Endothelial cell of umbilical vein (primary cell): Measurements from ENCODE around the gene SMARCA4. TPM values are rescaled to one million over a fixed set of nuclear protein-coding genes. Genes with fewer than 3 reads are reported as not detected.

Experiments used
- BruUV-seq: library from RNA; stranded (reverse); fragments of 400-500 nt; replicated peaks from 2 replicates; lab custom pipeline; 2021; lab: Mats Ljungman, UMichigan
- CTCF ChIA-PET: fragments of 300-600, 350-600 bp; sonication (Branson Sonifier 250); formaldehyde crosslinking; loops from one replicate; lab custom pipeline; 2021; ENCODE audit warnings: antibody characterized with exemption, inconsistent platforms; lab: Charles Lee
- POLR2A ChIA-PET: fragments of 300-600, 350-600 bp; sonication (Branson Sonifier 250); formaldehyde crosslinking; loops from one replicate; lab custom pipeline; 2021; ENCODE audit warnings: antibody characterized with exemption, inconsistent platforms; lab: Charles Lee
- DNase-seq: peaks from one replicate; pipeline ENCODE4 v3.0.0-alpha.2; 2011; ENCODE audit warnings: low read depth, low spot score
- FAIRE-seq: peaks from 2 replicates; lab custom pipeline; 2011; peaks lifted over from hg19 to GRCh38; lab: Jason Lieb, UNC
- H2AFZ ChIP-seq: 2 replicates; pipeline ENCODE4 v1.6.0; 2012; ENCODE audit warnings: low read depth, low read length, control low read depth, inconsistent platforms
- H3K27ac ChIP-seq: 2 replicates; pipeline ENCODE4 v1.5.1; 2011; ENCODE audit warnings: low read depth, mild to moderate bottlenecking, control low read depth, low read length, moderate library complexity; ENCODE audit not compliant: insufficient read depth
- H3K27me3 ChIP-seq, 2 experiments: 2 replicates each; pipeline versions ENCODE4 v1.6.0 to v1.6.1; 2011; ENCODE audit warnings: low read length in 2 of 2, mixed read lengths in 1 of 2; ENCODE audit not compliant: control insufficient read depth in 2 of 2, insufficient read depth in 2 of 2
- H3K36me3 ChIP-seq, 2 experiments: 2 replicates in 1 of 2; 3 replicates in 1 of 2; pipeline ENCODE4 v1.5.1; 2011; ENCODE audit warnings: low read length in 2 of 2, mild to moderate bottlenecking in 1 of 2, moderate library complexity in 1 of 2; ENCODE audit not compliant: control insufficient read depth in 2 of 2, insufficient read depth in 2 of 2; ENCODE audit errors: extremely low read depth in 1 of 2
- H3K4me1 ChIP-seq: 3 replicates; pipeline ENCODE4 v1.5.1; 2011; ENCODE audit warnings: mild to moderate bottlenecking, low read length; ENCODE audit not compliant: control insufficient read depth, insufficient read depth; ENCODE audit errors: extremely low read depth
- H3K4me2 ChIP-seq: 2 replicates; pipeline ENCODE4 v1.6.1; 2011; ENCODE audit warnings: low read length, control low read depth, mixed read lengths; ENCODE audit not compliant: insufficient read depth
- H3K4me3 ChIP-seq, 3 experiments: fragments of 200-600 bp in 1 of 3; sonication (generic), shearing (Covaris generic) in 1 of 3; replicated peaks in 1 of 3; 2 replicates each; pipeline ENCODE4 v1.5.1; 2011 to 2016; ENCODE audit warnings: control low read depth in 3 of 3, low read length in 3 of 3, mild to moderate bottlenecking in 2 of 3, inconsistent platforms in 1 of 3, low read depth in 1 of 3, moderate library complexity in 1 of 3; ENCODE audit not compliant: insufficient read depth in 1 of 3
- H3K79me2 ChIP-seq: 2 replicates; pipeline ENCODE4 v1.6.0; 2012; ENCODE audit warnings: low read length, inconsistent platforms; ENCODE audit not compliant: control insufficient read depth, insufficient read depth
- H3K9ac ChIP-seq: replicated peaks from 2 replicates; pipeline ENCODE3; 2011; ENCODE audit warnings: low read length, control low read depth; ENCODE audit not compliant: insufficient read depth; ENCODE audit errors: extremely low read depth
- H3K9me1 ChIP-seq: replicated peaks from 3 replicates; pipeline ENCODE4 v1.6.0; 2011; ENCODE audit warnings: mild to moderate bottlenecking, low read length; ENCODE audit not compliant: control insufficient read depth, insufficient read depth; ENCODE audit errors: extremely low read depth
- H3K9me3 ChIP-seq: replicated peaks from 2 replicates; pipeline ENCODE4 v1.5.1; 2012; ENCODE audit warnings: low read length, inconsistent platforms; ENCODE audit not compliant: control insufficient read depth, insufficient read depth
- H4K20me1 ChIP-seq: replicated peaks from 2 replicates; pipeline ENCODE3; 2011; ENCODE audit warnings: mild to moderate bottlenecking, low read length; ENCODE audit not compliant: control insufficient read depth, insufficient read depth; ENCODE audit errors: extremely low read depth
- EZH2 ChIP-seq: IDR thresholded peaks from 2 replicates; pipeline ENCODE4 v1.6.1; 2012; ENCODE audit warnings: borderline replicate concordance, low read depth, mild to moderate bottlenecking, moderate library complexity, low read length, inconsistent platforms; ENCODE audit not compliant: severe bottlenecking
- FOS ChIP-seq: IDR thresholded peaks from 2 replicates; pipeline ENCODE4 v1.6.1; 2011; ENCODE audit warnings: mild to moderate bottlenecking, low read length, moderate library complexity, borderline replicate concordance; ENCODE audit not compliant: insufficient read depth
- GATA2 ChIP-seq: IDR thresholded peaks from 2 replicates; pipeline ENCODE4 v1.7.0; 2011; ENCODE audit warnings: low read depth, mild to moderate bottlenecking, moderate library complexity, mixed read lengths, low read length; ENCODE audit not compliant: insufficient read length, insufficient read depth
- JUN ChIP-seq: IDR thresholded peaks from 2 replicates; pipeline ENCODE4 v1.6.1; 2011; ENCODE audit warnings: borderline replicate concordance, low read depth; ENCODE audit not compliant: insufficient read length, insufficient read depth
- MYC ChIP-seq: IDR thresholded peaks from one replicate; pipeline ENCODE4 v1.6.1; 2011; ENCODE audit warnings: mild to moderate bottlenecking, low read depth, low read length
- POLR2A ChIP-seq: IDR thresholded peaks from 2 replicates; pipeline ENCODE4 v1.6.1; 2012; ENCODE audit warnings: low read depth, mild to moderate bottlenecking, control low read depth, low read length
- POLR2AphosphoS5 ChIP-seq: IDR thresholded peaks from 2 replicates; pipeline ENCODE4 v1.6.1; 2012; ENCODE audit warnings: low read depth, mild to moderate bottlenecking, control low read depth, low read length, moderate library complexity; ENCODE audit not compliant: insufficient read depth
- dilution Hi-C: fragments of 300-500 bp; cut with MboI; formaldehyde crosslinking; loops from one replicate; pipeline ENCODE4 v1.15.0; 2019; ENCODE audit warnings: low sequenced_read_pairs; ENCODE audit not compliant: extremely low pct_ligation_motif_present
- intact Hi-C: fragments of 100-400 bp; cut with micrococcal nuclease; formaldehyde crosslinking; loops from one replicate; pipeline ENCODE4 v1.10.0; 2022
- polyA plus RNA-seq, 4 experiments: library from polyadenylated mRNA; depleted of rRNA in 3 of 4; stranded (reverse) in 3 of 4; unstranded in 1 of 4; fragments of >200 nt; gene quantifications; 2 replicates each; pipeline versions ENCODE4 v1.2.1 to v1.2.3, GENCODE V29; 2011 to 2012; ENCODE audit warnings: missing spikeins in 1 of 4
- total RNA-seq: library from RNA; stranded (reverse); gene quantifications from 2 replicates; pipeline ENCODE4 v1.2.3, GENCODE V29; 2021
- TF ChIP-seq, protein P1 (sequence below), 2 donors: IDR thresholded peaks; 1 replicate in 1 of 2; 2 replicates in 1 of 2; pipeline ENCODE4 v1.5.1; 2011; ENCODE audit warnings: low read length in 2 of 2, mild to moderate bottlenecking in 2 of 2, moderate library complexity in 2 of 2, control low read depth in 1 of 2, inconsistent platforms in 1 of 2, low read depth in 1 of 2; ENCODE audit not compliant: insufficient read depth in 1 of 2; ENCODE audit errors: extremely low read depth in 1 of 2
- TF ChIP-seq, protein P2 (sequence below): IDR thresholded peaks from 2 replicates; pipeline ENCODE4 v1.6.1; 2011; ENCODE audit not compliant: insufficient read depth, insufficient read length

The SMARCA4 gene
- total and polyA plus RNA-seq, 2 donors (not counting 3 experiments of a cell fraction or from before 2014, with no cell fraction given), result 65.0 to 177 TPM

DNA sequence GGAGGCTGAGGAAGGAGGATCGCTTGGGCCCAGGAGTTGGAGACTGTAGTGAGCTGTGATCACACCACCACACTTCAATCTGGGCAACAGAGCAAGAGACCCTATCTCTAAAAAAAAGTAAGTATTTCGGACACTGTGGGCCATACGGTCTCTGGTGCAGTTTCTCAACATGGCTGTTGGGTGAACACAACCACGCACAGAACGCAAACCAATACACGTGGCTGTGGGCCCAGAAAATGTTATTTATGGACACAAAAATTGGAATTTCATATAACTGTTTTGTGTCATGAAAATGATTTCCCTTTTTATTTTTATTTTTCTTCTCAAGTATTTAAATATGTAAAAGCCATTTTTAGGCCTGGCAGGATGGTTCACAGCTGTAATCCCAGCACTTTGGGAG lies 147.9 kb downstream of the SMARCA4 start:
- Histone ChIP-seq H3K4me3 (no peak overlapping the region), H3K79me2 (peaks cover 52% of the 10 kb centered on the region), H2AFZ (no peak overlapping the region), H4K20me1 (no peaks in the 10 kb centered on the region), H3K4me2 (no peak overlapping the region), H3K4me1 (no peaks in the 10 kb centered on the region), H3K9ac (no peak overlapping the region), H3K27me3 (no peaks in the 10 kb centered on the region), H3K27ac (no peak overlapping the region), H3K9me1 (no peaks in the 10 kb centered on the region), H3K9me3 (no peaks in the 10 kb centered on the region), H3K36me3 (peaks cover 35 to 38% of the 10 kb centered on the region in 2 experiments)
- no TSS peak for BruUV-seq
- intact Hi-C loops, result no loop called here
- DNase-seq, result no peak
- FAIRE-seq, result peak; percentile 8
- dilution Hi-C loops, result no loop called here
- ChIA-PET CTCF (interaction anchor here (0.9 to 1.0 kb wide), 2 partner anchors 17 to 73 kb away, joined by 3 to 5 read pairs; no protein-coding TSS in a partner anchor), POLR2A (no interaction called here)
- no peak for TF ChIP-seq EZH2
- TF ChIP-seq FOS, result no peak
- TF ChIP-seq POLR2A, result no peak
- no peak for TF ChIP-seq GATA2
- TF ChIP-seq POLR2AphosphoS5, result no peak
- no peak for TF ChIP-seq JUN
- no peak for TF ChIP-seq MYC
- TF ChIP-seq, protein P1, sequence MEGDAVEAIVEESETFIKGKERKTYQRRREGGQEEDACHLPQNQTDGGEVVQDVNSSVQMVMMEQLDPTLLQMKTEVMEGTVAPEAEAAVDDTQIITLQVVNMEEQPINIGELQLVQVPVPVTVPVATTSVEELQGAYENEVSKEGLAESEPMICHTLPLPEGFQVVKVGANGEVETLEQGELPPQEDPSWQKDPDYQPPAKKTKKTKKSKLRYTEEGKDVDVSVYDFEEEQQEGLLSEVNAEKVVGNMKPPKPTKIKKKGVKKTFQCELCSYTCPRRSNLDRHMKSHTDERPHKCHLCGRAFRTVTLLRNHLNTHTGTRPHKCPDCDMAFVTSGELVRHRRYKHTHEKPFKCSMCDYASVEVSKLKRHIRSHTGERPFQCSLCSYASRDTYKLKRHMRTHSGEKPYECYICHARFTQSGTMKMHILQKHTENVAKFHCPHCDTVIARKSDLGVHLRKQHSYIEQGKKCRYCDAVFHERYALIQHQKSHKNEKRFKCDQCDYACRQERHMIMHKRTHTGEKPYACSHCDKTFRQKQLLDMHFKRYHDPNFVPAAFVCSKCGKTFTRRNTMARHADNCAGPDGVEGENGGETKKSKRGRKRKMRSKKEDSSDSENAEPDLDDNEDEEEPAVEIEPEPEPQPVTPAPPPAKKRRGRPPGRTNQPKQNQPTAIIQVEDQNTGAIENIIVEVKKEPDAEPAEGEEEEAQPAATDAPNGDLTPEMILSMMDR (IDR thresholded peaks at IDR 0.05; ENCODE audit: extremely low read depth in 1 of 2, insufficient read depth in 1 of 2, low read depth in 1 of 2, low read length in 2 of 2), result no peak
- TF ChIP-seq, protein P2, sequence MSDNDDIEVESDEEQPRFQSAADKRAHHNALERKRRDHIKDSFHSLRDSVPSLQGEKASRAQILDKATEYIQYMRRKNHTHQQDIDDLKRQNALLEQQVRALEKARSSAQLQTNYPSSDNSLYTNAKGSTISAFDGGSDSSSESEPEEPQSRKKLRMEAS, result no peak
